SIG-M5 treated with dmso at 0.1 percent for 504 hours (cell line): Measurements from ENCODE around the gene PHPT1.

Experiments used
- DNase-seq: peaks from one replicate; lab custom pipeline; 2025; ENCODE audit not compliant: unreplicated experiment; lab: John Stamatoyannopoulos, UW

PHPT1 gene

GRCh38 chr9:136847826-136848392 is 1.3 kb upstream of the PHPT1 start:
- DNase-seq: peak; percentile 82

GRCh38 chr9:136848393-136849037 is 694 bp upstream of the PHPT1 start:
- DNase-seq: peak; percentile 64

GRCh38 chr9:136849960-136850865 is 1.0 kb downstream of the PHPT1 start:
- DNase-seq: no peak

- no peak for DNase-seq
Measured at GRCh38 chr9:136850866-136851775, 1.9 kb downstream of the PHPT1 start.

GRCh38 chr9:136851941-136852663 is 2.9 kb downstream of the PHPT1 start, which contains the start of gene MAMDC4:
MAMDC4 (plus strand) TSS chr9:136852346; CDS start chr9:136852417, 71 bp downstream.
- DNase-seq: no peak

GRCh38 chr9:136852664-136853595 is 3.7 kb downstream of the PHPT1 start:
- no peak for DNase-seq

GRCh38 chr9:136853596-136854112 is 4.4 kb downstream of the PHPT1 start:
- no peak for DNase-seq

GRCh38 chr9:136854113-136854841 is 5.1 kb downstream of the PHPT1 start:
- DNase-seq: no peak

GRCh38 chr9:136854842-136855460 is 5.7 kb downstream of the PHPT1 start:
- DNase-seq: no peak

- no peak for DNase-seq
Measured at GRCh38 chr9:136855461-136856078, 6.4 kb downstream of the PHPT1 start.

GRCh38 chr9:136856079-136856476 is 6.9 kb downstream of the PHPT1 start:
- no peak for DNase-seq

GRCh38 chr9:136856541-136857141 is 7.4 kb downstream of the PHPT1 start:
- no peak for DNase-seq

- DNase-seq: no peak
Measured at GRCh38 chr9:136857166-136857565, 8.0 kb downstream of the PHPT1 start.

GRCh38 chr9:136857581-136858412 is 8.6 kb downstream of the PHPT1 start:
- DNase-seq: no peak

GRCh38 chr9:136858452-136858843 is 9.2 kb downstream of the PHPT1 start:
- no peak for DNase-seq
